HG03066 (cell line): Measurements from ENCODE around the gene MYBPC1.
A peak's percentile ranks its signal among the peaks of the same experiment; 100 is the strongest.
"Not testable (repeated sequence)": the region's sequence is repeated elsewhere in the genome, so short reads cannot be mapped to it uniquely, and the experiment has no call there.

Experiments
- ATAC-seq: cut with Tn5 transposase; IDR thresholded peaks from one replicate; pipeline ENCODE4 v1.9.1; 2021; ENCODE audit warnings: low read depth; ENCODE audit not compliant: unreplicated experiment

Gene MYBPC1

GRCh38 chr12:101653503-101653902 is 58.7 kb downstream of the MYBPC1 start:
- ATAC-seq = no peak

- no peak for ATAC-seq
Observed at GRCh38 chr12:101654442-101654841, 59.7 kb downstream of the MYBPC1 start.

- ATAC-seq = no peak
Observed at GRCh38 chr12:101655393-101655792, 60.6 kb downstream of the MYBPC1 start.

- not testable (repeated sequence) for ATAC-seq
Observed at GRCh38 chr12:101660662-101661061, 65.9 kb downstream of the MYBPC1 start.

- ATAC-seq = no peak
Observed at GRCh38 chr12:101663298-101663697, 68.5 kb downstream of the MYBPC1 start.

GRCh38 chr12:101664992-101665391 is 70.2 kb downstream of the MYBPC1 start:
- ATAC-seq = no peak

GRCh38 chr12:101666052-101666728 is 71.4 kb downstream of the MYBPC1 start:
- ATAC-seq = no peak

- ATAC-seq = no peak
Observed at GRCh38 chr12:101667591-101667990, 72.8 kb downstream of the MYBPC1 start.

- ATAC-seq = no peak
Observed at GRCh38 chr12:101670007-101670671, 75.4 kb downstream of the MYBPC1 start.

GRCh38 chr12:101671157-101671791 is 76.5 kb downstream of the MYBPC1 start:
- peak; percentile 92 for ATAC-seq

GRCh38 chr12:101671833-101672232 is 77.1 kb downstream of the MYBPC1 start:
- no peak for ATAC-seq

GRCh38 chr12:101675555-101675954 is 80.8 kb downstream of the MYBPC1 start:
- no peak for ATAC-seq

- ATAC-seq = not testable (repeated sequence)
Observed at GRCh38 chr12:101676497-101676896, 81.7 kb downstream of the MYBPC1 start.

- ATAC-seq = no peak
Observed at GRCh38 chr12:101678081-101678480, 83.3 kb downstream of the MYBPC1 start.

GRCh38 chr12:101680240-101680639 is 85.5 kb downstream of the MYBPC1 start:
- ATAC-seq = no peak

GRCh38 chr12:101680647-101681046 is 85.9 kb downstream of the MYBPC1 start:
- ATAC-seq = no peak

- ATAC-seq = not testable (repeated sequence)
Observed at GRCh38 chr12:101681627-101682026, 86.9 kb downstream of the MYBPC1 start.

- ATAC-seq = no peak
Observed at GRCh38 chr12:101685092-101685491, 90.3 kb downstream of the MYBPC1 start.

GRCh38 chr12:101686176-101686575 is 91.4 kb downstream of the MYBPC1 start:
- ATAC-seq = no peak

GRCh38 chr12:101690544-101691098 is 95.8 kb downstream of the MYBPC1 start:
- ATAC-seq = no peak

- ATAC-seq = no peak
Observed at GRCh38 chr12:101691503-101692096, 96.8 kb downstream of the MYBPC1 start.
